BLaER1 (cell line): Measurements from ENCODE around the gene LTB.

Source experiments
- H3K27ac ChIP-seq: shearing (Covaris generic); formaldehyde crosslinking; 2 replicates; pipeline ENCODE4 v1.8.1; 2022
- H3K27me3 ChIP-seq: shearing (Covaris generic); formaldehyde crosslinking; 2 replicates; pipeline ENCODE4 v1.8.1; 2022
- H3K36me3 ChIP-seq: shearing (Covaris generic); formaldehyde crosslinking; 2 replicates; pipeline ENCODE4 v1.8.1; 2022
- H3K4me1 ChIP-seq: shearing (Covaris generic); formaldehyde crosslinking; 2 replicates; pipeline ENCODE4 v1.8.1; 2022
- H3K4me2 ChIP-seq: shearing (Covaris generic); formaldehyde crosslinking; 2 replicates; pipeline ENCODE4 v1.8.1; 2022
- H3K4me3 ChIP-seq: shearing (Covaris generic); formaldehyde crosslinking; 2 replicates; pipeline ENCODE4 v1.8.1; 2022
- H3K9ac ChIP-seq: shearing (Covaris generic); formaldehyde crosslinking; 2 replicates; pipeline ENCODE4 v1.8.1; 2022
- H3K9me3 ChIP-seq: shearing (Covaris generic); formaldehyde crosslinking; 2 replicates; pipeline ENCODE4 v1.8.1; 2022
- H4K20me1 ChIP-seq: shearing (Covaris generic); formaldehyde crosslinking; 2 replicates; pipeline ENCODE4 v1.8.1; 2022
- Cebpa-rat ChIP-seq: shearing (Covaris generic); IDR thresholded peaks from 2 replicates; pipeline ENCODE4 v1.8.1; 2022

The LTB gene

DNA sequence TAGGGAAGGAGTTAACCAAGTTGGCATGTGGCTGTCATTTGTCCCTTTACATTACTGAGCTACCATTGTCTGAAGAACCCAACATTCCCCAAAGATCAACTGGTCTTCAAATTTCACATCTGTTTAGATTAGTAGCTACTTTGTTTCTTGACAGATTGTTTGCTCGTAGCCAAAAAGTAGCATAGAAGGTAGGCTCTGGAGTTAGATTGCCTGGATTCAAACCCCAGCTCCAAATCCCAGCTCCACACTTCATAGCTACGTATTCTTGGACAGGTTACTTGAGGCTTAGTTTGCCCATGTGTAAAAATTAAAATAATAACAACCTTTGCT is 33.7 kb downstream of the LTB start:
- peaks cover 19% of the 10 kb centered on the region for H3K36me3 ChIP-seq
- peak overlapping the region; percentile 84 for H3K27ac ChIP-seq
- H3K4me1 ChIP-seq: peaks cover 70% of the 10 kb centered on the region
- peak overlapping the region; percentile 78 for H3K9ac ChIP-seq
- peak overlapping the region; percentile 93 for H3K4me2 ChIP-seq
- H4K20me1 ChIP-seq: no peaks in the 10 kb centered on the region
- TF ChIP-seq Cebpa-rat: no peak
- H3K27me3 ChIP-seq: no peaks in the 10 kb centered on the region
- H3K4me3 ChIP-seq: peak overlapping the region; percentile 63
- no peaks in the 10 kb centered on the region for H3K9me3 ChIP-seq

- TF ChIP-seq Cebpa-rat: no peak
- Histone ChIP-seq H3K4me3 (peak overlapping the region; percentile 63), H3K9ac (peak overlapping the region; percentile 78), H3K27ac (peak overlapping the region; percentile 84), H3K36me3 (peaks cover 14% of the 10 kb centered on the region), H4K20me1 (no peaks in the 10 kb centered on the region), H3K9me3 (no peaks in the 10 kb centered on the region), H3K27me3 (no peaks in the 10 kb centered on the region), H3K4me2 (peak overlapping the region; percentile 93), H3K4me1 (peaks cover 75% of the 10 kb centered on the region)
Observed at GRCh38 chr6:31547727-31548543, 34.3 kb downstream of the LTB start.

- peaks cover 12% of the 10 kb centered on the region; the same call in 1 of the 2 replicates for H3K36me3 ChIP-seq
- no peaks in the 10 kb centered on the region for H3K9me3 ChIP-seq
- H3K4me2 ChIP-seq: peak within 1 kb of the TSS; percentile 93
- H3K27ac ChIP-seq: peak within 1 kb of the TSS; percentile 84
- H3K27me3 ChIP-seq: no peaks in the 10 kb centered on the region
- H4K20me1 ChIP-seq: no peaks in the 10 kb centered on the region
- peak within 1 kb of the TSS; percentile 78 for H3K9ac ChIP-seq
- peak; percentile 68 for TF ChIP-seq Cebpa-rat
- peak within 1 kb of the TSS; percentile 63 for H3K4me3 ChIP-seq
- peaks cover 79% of the 10 kb centered on the region for H3K4me1 ChIP-seq
Observed at GRCh38 chr6:31546958-31547726, 35.1 kb downstream of the LTB start, which contains the start of gene NFKBIL1. NFKBIL1 (plus strand) TSS chr6:31547608; CDS start chr6:31547695, 87 bp downstream.

GRCh38 chr6:31546339-31546957 is 35.8 kb downstream of the LTB start, which contains the start of gene ATP6V1G2:
ATP6V1G2 (minus strand) TSS chr6:31546608; CDS start chr6:31546559, 49 bp downstream.
- Histone ChIP-seq H3K27ac (peak within 1 kb of the TSS; percentile 84), H4K20me1 (no peaks in the 10 kb centered on the region), H3K4me2 (peak within 1 kb of the TSS; percentile 93), H3K27me3 (no peaks in the 10 kb centered on the region), H3K9ac (peak within 1 kb of the TSS; percentile 78), H3K9me3 (no peaks in the 10 kb centered on the region), H3K36me3 (peaks cover 12% of the 10 kb centered on the region; the same call in 1 of the 2 replicates), H3K4me1 (peaks cover 73% of the 10 kb centered on the region), H3K4me3 (peak within 1 kb of the TSS; percentile 63)
- no peak for TF ChIP-seq Cebpa-rat

DNA sequence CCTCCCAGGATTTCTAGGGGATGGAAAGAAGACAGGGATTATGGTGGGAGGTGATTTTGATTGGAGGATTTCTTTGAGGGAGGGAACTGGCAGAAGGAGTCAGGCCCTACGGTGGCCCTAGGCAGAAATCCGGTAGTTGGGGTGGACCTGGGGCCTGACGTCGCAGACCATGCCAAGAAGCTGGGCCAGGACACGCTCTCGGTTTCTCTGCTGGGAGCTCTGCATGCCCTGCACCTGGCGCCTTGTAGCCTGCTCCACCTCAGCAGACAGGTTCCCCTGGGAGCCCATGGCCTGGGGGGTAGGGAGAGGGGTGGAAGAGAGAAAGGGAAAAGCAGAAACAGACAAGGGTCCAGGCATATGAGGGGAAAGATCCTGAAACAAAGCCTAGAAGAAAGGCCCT is 36.9 kb downstream of the LTB start:
- Histone ChIP-seq H3K4me2 (peak overlapping the region; percentile 93), H3K4me1 (peaks cover 65% of the 10 kb centered on the region), H3K9me3 (no peaks in the 10 kb centered on the region), H4K20me1 (peaks cover 9% of the 10 kb centered on the region), H3K4me3 (peak overlapping the region; percentile 63), H3K36me3 (peaks cover 8% of the 10 kb centered on the region), H3K27me3 (no peaks in the 10 kb centered on the region), H3K9ac (peak overlapping the region; percentile 61), H3K27ac (peak overlapping the region; percentile 64)
- no peak for TF ChIP-seq Cebpa-rat

- TF ChIP-seq Cebpa-rat: no peak
- H3K9ac ChIP-seq: peak overlapping the region; percentile 61
- H3K27ac ChIP-seq: 0 out of 2 replicates have a peak overlapping the region, but pooled peaks have one; percentile 64
- peaks cover 13% of the 10 kb centered on the region for H3K36me3 ChIP-seq
- H3K4me3 ChIP-seq: no peak overlapping the region
- peak overlapping the region; percentile 93 for H3K4me2 ChIP-seq
- H3K9me3 ChIP-seq: no peaks in the 10 kb centered on the region
- peaks cover 16% of the 10 kb centered on the region for H4K20me1 ChIP-seq
- H3K4me1 ChIP-seq: peaks cover 65% of the 10 kb centered on the region
- H3K27me3 ChIP-seq: no peaks in the 10 kb centered on the region
Observed at GRCh38 chr6:31544676-31545075, 37.5 kb downstream of the LTB start.

GRCh38 chr6:31543639-31544038 is 38.6 kb downstream of the LTB start:
- no peak overlapping the region for H3K4me3 ChIP-seq
- H3K36me3 ChIP-seq: peaks cover 21% of the 10 kb centered on the region
- peak overlapping the region; percentile 87 for H3K4me2 ChIP-seq
- no peak overlapping the region for H3K9ac ChIP-seq
- H3K4me1 ChIP-seq: peaks cover 65% of the 10 kb centered on the region
- H3K27ac ChIP-seq: no peak overlapping the region
- H4K20me1 ChIP-seq: peaks cover 26% of the 10 kb centered on the region
- no peak for TF ChIP-seq Cebpa-rat
- H3K9me3 ChIP-seq: no peaks in the 10 kb centered on the region
- H3K27me3 ChIP-seq: no peaks in the 10 kb centered on the region

DNA sequence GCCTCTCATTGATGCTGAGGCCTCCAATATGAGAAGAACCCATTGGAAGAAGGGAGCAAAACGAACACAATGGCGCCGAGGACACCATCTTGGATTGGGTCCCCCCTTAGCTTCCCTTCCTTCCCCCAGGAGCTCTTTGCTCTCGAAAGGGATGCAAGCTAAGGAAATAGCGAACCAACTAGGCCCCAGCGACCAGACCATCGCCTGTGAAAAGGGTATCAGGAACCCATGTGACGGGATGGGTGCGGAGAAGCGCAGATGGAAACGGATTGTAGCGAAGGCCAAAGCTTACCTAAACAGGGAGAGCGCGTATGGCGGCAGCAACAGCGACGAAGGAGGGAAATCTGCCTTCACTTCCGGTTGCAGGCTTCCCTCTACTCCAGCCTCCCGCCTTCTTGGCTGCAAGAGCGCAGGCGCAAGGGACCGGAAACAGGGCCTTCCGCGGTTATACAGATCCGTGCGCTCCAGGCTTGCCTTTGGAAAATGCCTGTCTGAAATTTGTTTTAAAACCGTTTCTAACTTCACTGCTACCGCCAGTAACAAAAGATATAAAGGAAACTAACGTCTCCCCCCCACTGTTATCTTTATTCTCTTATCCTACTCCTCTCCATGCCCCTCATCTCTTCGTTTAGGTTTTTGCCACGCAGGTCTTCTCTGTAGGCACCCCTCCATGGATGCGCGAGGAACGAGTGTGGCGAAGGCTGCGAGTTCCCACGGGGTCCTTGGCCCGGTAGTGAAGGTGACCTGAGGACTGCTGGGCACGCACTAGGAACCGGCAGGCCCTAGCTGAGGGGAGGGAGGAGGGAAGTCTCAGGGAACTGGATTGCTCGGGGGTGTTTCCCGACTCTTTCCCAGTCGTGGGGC is 40.3 kb downstream of the LTB start, which contains the start of gene DDX39B:
TSS of gene DDX39B (minus strand) at position 346 of the 864 bp plus-strand sequence. CDS start 1,471 bp downstream, outside the sequence.
- H3K9ac ChIP-seq: peak within 1 kb of the TSS; percentile 97
- peak within 1 kb of the TSS; percentile 98 for H3K4me2 ChIP-seq
- peak within 1 kb of the TSS; percentile 87 for H3K4me3 ChIP-seq
- TF ChIP-seq Cebpa-rat: no peak
- H3K4me1 ChIP-seq: peaks cover 67% of the 10 kb centered on the region
- H4K20me1 ChIP-seq: peaks cover 43% of the 10 kb centered on the region
- H3K36me3 ChIP-seq: peaks cover 39% of the 10 kb centered on the region
- no peaks in the 10 kb centered on the region for H3K9me3 ChIP-seq
- H3K27ac ChIP-seq: peak within 1 kb of the TSS; percentile 97
- H3K27me3 ChIP-seq: no peaks in the 10 kb centered on the region
